Body of pancreas (tissue), 4 donors: ENCODE data around the gene RNF166.

ENCODE experiments used
- POLR2A ChIP-seq, 3 donors: fragments of 450-650 bp; IDR thresholded peaks; one replicate each; pipeline ENCODE4 v1.6.1; 2016; ENCODE audit warnings: antibody characterized with exemption in 3 of 3, mild to moderate bottlenecking in 2 of 3
- TF ChIP-seq, protein P1 (sequence below), 7 experiments: fragments of 450-650 bp in 4 of 7; fragments of 200-600 bp in 3 of 7; sonication (generic) in 3 of 7; IDR thresholded peaks; one replicate each; pipeline ENCODE4 v1.5.1; 2016 to 2019; ENCODE audit warnings: antibody characterized with exemption in 7 of 7

- TF ChIP-seq, protein P1, sequence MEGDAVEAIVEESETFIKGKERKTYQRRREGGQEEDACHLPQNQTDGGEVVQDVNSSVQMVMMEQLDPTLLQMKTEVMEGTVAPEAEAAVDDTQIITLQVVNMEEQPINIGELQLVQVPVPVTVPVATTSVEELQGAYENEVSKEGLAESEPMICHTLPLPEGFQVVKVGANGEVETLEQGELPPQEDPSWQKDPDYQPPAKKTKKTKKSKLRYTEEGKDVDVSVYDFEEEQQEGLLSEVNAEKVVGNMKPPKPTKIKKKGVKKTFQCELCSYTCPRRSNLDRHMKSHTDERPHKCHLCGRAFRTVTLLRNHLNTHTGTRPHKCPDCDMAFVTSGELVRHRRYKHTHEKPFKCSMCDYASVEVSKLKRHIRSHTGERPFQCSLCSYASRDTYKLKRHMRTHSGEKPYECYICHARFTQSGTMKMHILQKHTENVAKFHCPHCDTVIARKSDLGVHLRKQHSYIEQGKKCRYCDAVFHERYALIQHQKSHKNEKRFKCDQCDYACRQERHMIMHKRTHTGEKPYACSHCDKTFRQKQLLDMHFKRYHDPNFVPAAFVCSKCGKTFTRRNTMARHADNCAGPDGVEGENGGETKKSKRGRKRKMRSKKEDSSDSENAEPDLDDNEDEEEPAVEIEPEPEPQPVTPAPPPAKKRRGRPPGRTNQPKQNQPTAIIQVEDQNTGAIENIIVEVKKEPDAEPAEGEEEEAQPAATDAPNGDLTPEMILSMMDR (IDR thresholded peaks at IDR 0.05) = no peak
- no peak for TF ChIP-seq POLR2A (IDR thresholded peaks at IDR 0.05)
Observed at GRCh38 chr16:88653596-88654362, 52.4 kb downstream of the RNF166 start.
